ENCODE results near the gene CD69. TPM values are rescaled to one million over a fixed set of nuclear protein-coding genes. Genes with fewer than 3 reads are reported as not detected.

CD69 gene
- total RNA-seq, 1 donor from 2014 or later: 1.6 TPM

DNA sequence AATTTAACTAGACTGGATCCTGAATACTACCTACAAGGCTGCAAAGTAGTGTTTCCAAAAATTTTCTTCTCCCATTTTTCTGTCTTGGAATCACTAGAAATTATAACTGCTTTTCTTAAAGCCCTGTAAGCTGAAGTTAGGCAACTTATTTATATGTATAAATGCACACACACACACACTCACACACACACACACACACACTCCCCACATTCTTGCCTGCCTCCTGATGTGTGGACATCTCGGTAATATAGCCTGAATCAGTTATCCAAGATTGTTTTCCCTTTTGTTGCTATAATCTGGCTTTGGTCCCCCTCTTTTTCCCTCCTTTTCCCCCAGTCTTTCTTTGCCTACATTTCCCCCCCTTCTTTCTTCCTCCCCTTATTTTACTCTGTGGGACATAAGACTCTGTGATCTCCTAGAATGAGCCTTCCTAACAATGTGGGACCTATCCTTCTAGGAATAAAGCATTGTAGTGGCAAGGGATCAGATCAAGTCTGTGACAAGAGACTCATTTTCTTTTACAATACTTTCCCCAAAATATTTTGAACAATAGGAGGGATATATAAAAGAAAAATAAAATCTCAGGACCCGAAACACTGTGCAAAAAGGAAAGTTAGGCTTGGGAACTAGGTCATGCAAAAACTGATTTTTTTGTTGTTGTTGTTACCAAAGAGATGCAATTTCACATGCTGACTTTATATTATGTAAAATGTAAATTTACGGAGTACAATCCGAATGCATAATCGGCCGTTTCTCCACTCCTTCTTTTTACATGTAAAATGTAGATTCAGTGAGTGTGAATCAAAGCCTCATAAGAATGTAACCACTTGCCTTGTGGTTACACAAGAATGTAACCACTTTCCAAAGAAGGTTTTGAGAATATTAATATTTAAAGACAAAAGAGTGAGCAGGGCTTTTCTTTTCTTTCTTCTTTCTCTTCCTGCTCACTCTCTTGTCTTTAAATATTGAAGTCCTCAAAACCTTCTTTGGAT lies 26.3 kb upstream of the CD69 start:
- H3K4me1 Mint-ChIP-seq (ENCODE audit: unreplicated experiment): no peaks in the 10 kb centered on the region
- no peak overlapping the region for H3K4me3 Mint-ChIP-seq
- H3K27ac Mint-ChIP-seq: no peak overlapping the region
- peaks cover 5% of the 10 kb centered on the region for H3K9me3 Mint-ChIP-seq
- TF ChIP-seq, protein P1, sequence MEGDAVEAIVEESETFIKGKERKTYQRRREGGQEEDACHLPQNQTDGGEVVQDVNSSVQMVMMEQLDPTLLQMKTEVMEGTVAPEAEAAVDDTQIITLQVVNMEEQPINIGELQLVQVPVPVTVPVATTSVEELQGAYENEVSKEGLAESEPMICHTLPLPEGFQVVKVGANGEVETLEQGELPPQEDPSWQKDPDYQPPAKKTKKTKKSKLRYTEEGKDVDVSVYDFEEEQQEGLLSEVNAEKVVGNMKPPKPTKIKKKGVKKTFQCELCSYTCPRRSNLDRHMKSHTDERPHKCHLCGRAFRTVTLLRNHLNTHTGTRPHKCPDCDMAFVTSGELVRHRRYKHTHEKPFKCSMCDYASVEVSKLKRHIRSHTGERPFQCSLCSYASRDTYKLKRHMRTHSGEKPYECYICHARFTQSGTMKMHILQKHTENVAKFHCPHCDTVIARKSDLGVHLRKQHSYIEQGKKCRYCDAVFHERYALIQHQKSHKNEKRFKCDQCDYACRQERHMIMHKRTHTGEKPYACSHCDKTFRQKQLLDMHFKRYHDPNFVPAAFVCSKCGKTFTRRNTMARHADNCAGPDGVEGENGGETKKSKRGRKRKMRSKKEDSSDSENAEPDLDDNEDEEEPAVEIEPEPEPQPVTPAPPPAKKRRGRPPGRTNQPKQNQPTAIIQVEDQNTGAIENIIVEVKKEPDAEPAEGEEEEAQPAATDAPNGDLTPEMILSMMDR (conservative IDR thresholded peaks at IDR 0.05): no peak
- no peak for DNase-seq (ENCODE audit: extremely low spot score, unreplicated experiment)
- no peaks in the 10 kb centered on the region for H3K36me3 Mint-ChIP-seq
- H3K27me3 Mint-ChIP-seq: no peaks in the 10 kb centered on the region

DNA sequence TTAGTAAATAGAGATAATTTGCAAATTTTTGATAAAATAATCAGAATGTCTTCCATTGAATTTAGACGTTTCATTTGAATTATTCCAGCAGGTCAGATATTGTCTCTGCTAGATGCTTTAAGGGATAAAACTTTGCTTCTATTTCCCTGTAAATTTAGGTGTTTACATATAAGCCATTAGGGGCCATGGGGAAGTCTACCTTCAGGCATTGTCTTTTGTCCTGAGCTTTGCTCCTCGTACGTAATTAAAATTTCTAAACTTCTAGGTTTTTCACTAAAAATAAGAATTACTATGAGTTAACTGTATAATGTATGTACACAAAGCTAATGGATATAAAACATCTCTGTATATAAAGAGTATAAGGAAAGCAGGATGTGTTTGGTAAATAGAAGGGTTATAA lies 24.1 kb upstream of the CD69 start:
- H3K27ac Mint-ChIP-seq: no peak overlapping the region
- no peak overlapping the region for H3K4me3 Mint-ChIP-seq
- no peaks in the 10 kb centered on the region for H3K27me3 Mint-ChIP-seq
- no peak for DNase-seq (ENCODE audit: extremely low spot score, unreplicated experiment)
- TF ChIP-seq, protein P1 (conservative IDR thresholded peaks at IDR 0.05): no peak
- no peaks in the 10 kb centered on the region for H3K9me3 Mint-ChIP-seq
- no peaks in the 10 kb centered on the region for H3K4me1 Mint-ChIP-seq (ENCODE audit: unreplicated experiment)
- H3K36me3 Mint-ChIP-seq: no peaks in the 10 kb centered on the region

DNA sequence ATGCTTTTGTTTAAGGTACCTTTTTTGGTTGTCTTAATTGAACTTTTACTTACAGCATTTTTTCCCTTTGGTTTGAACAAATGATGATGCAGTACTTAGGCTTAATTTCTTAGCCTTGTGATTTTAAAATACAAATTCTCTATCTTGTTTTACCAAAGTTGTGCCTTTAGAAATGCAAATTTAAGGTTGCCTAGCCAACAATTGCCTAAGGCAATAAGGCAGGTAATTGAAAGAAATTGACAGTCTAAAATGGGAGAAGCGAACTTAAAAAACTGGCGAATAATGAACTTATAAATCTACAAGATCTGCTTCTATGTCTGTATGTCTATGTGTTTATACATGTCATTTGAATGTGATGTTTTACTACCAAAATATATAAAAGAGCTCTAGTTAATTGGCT lies 23.6 kb upstream of the CD69 start:
- Mint-ChIP-seq H3K4me3 (no peak overlapping the region), H3K27me3 (no peaks in the 10 kb centered on the region), H3K4me1 (ENCODE audit: unreplicated experiment) (no peaks in the 10 kb centered on the region), H3K27ac (no peak overlapping the region), H3K9me3 (no peaks in the 10 kb centered on the region), H3K36me3 (no peaks in the 10 kb centered on the region)
- no peak for DNase-seq (ENCODE audit: extremely low spot score, unreplicated experiment)
- TF ChIP-seq, protein P1 (conservative IDR thresholded peaks at IDR 0.05): no peak

DNA sequence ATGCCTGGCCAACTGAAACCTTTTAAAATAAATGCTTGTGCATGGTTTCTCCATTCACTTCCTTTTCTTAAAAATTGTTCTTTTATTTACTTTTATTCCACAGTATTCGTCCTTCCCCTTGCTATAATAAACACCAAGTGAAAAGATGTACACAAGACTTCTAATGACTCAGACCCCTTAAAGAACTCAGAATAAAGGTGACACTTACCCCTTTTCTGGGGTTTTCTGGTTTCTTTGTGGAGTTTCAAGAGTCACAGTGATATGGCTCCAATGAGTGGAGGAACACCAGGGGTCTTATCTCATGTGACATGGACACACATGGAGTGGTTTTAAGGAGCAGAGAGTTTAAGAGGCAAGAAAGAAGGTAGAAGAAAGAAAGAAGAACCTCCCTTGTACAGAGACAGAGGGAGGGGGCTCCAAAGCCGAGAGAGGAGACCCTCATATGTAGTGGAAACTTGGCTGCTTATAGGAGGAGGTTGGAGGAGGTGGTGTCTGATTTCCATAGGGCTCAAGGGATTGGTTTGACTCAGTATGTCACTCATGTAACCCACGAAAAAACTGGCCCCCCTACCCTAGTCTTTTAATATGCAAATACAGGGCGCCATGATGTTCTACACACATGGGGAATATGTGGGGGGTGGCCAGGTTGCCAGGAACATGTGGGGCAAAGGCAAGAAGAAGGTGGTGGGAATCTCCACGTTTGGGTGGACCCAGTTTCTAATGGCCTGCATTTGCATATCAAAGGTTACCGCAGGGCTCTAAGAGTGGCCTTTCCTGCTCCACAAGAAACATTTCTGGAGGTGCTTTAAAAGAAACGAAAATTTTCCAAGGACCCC lies 22.1 kb upstream of the CD69 start:
- H3K4me1 Mint-ChIP-seq (ENCODE audit: unreplicated experiment): no peaks in the 10 kb centered on the region
- no peaks in the 10 kb centered on the region for H3K36me3 Mint-ChIP-seq
- H3K27ac Mint-ChIP-seq: no peak overlapping the region
- H3K27me3 Mint-ChIP-seq: no peaks in the 10 kb centered on the region
- H3K4me3 Mint-ChIP-seq: no peak overlapping the region
- no peaks in the 10 kb centered on the region for H3K9me3 Mint-ChIP-seq
- TF ChIP-seq, protein P1 (conservative IDR thresholded peaks at IDR 0.05): no peak
- DNase-seq (ENCODE audit: extremely low spot score, unreplicated experiment): no peak

DNA sequence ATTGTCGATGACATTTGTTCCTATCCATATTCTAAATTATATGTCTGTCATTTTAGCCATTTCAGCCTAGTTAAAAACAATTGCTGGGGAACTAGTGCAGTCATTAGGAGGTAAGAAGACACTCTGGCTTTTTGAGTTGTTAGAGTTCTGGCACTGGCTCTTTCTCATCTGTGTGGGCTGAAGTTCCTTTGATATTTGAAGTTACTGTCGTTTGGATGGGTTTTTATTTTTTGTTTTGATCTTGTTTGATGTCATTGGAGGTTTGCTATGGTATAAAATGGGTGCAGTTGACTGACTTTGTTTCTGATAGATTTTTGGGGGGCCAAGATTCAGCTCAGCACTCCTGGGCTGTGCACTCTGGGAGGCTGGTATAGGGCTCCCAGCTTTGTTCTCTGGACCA lies 20.7 kb upstream of the CD69 start:
- no peak overlapping the region for H3K4me3 Mint-ChIP-seq
- DNase-seq (ENCODE audit: extremely low spot score, unreplicated experiment): no peak
- TF ChIP-seq, protein P1 (conservative IDR thresholded peaks at IDR 0.05): no peak
- H3K4me1 Mint-ChIP-seq (ENCODE audit: unreplicated experiment): no peaks in the 10 kb centered on the region
- no peaks in the 10 kb centered on the region for H3K36me3 Mint-ChIP-seq
- no peaks in the 10 kb centered on the region for H3K9me3 Mint-ChIP-seq
- H3K27me3 Mint-ChIP-seq: no peaks in the 10 kb centered on the region
- H3K27ac Mint-ChIP-seq: no peak overlapping the region

All from type B pancreatic cell (in vitro differentiated cells).